HG03565 (cell line): ENCODE measurements around the gene EYA4.

ENCODE experiments used
- ATAC-seq: cut with Tn5 transposase; IDR thresholded peaks from one replicate; pipeline ENCODE4 v1.9.1; 2021; ENCODE audit warnings: mild to moderate bottlenecking, moderate library complexity; ENCODE audit not compliant: unreplicated experiment

The EYA4 gene

GRCh38 chr6:133435065-133435728 lies 194.0 kb downstream of the EYA4 start:
- no peak for ATAC-seq

- no peak for ATAC-seq
Measured at GRCh38 chr6:133436652-133437051, 195.5 kb downstream of the EYA4 start.

GRCh38 chr6:133441491-133441890 lies 200.3 kb downstream of the EYA4 start:
- ATAC-seq, result no peak

- no peak for ATAC-seq
Measured at GRCh38 chr6:133446789-133447188, 205.6 kb downstream of the EYA4 start.

GRCh38 chr6:133447924-133448323 lies 206.8 kb downstream of the EYA4 start:
- ATAC-seq, result no peak

GRCh38 chr6:133456439-133456838 lies 215.3 kb downstream of the EYA4 start:
- no peak for ATAC-seq

GRCh38 chr6:133456944-133457343 lies 215.8 kb downstream of the EYA4 start:
- no peak for ATAC-seq

GRCh38 chr6:133460101-133460500 lies 218.9 kb downstream of the EYA4 start:
- no peak for ATAC-seq

GRCh38 chr6:133463790-133464189 lies 222.6 kb downstream of the EYA4 start:
- ATAC-seq, result no peak

GRCh38 chr6:133466680-133467079 lies 225.5 kb downstream of the EYA4 start:
- ATAC-seq, result no peak

GRCh38 chr6:133467231-133467981 lies 226.2 kb downstream of the EYA4 start:
- no peak for ATAC-seq

GRCh38 chr6:133467982-133468380 lies 226.8 kb downstream of the EYA4 start:
- no peak for ATAC-seq

GRCh38 chr6:133468591-133468990 lies 227.4 kb downstream of the EYA4 start:
- ATAC-seq, result no peak

- no peak for ATAC-seq
Measured at GRCh38 chr6:133474516-133474915, 233.4 kb downstream of the EYA4 start.

- no peak for ATAC-seq
Measured at GRCh38 chr6:133478673-133479072, 237.5 kb downstream of the EYA4 start.

GRCh38 chr6:133487174-133487573 lies 246.0 kb downstream of the EYA4 start:
- ATAC-seq, result no peak

GRCh38 chr6:133495205-133495903 lies 254.2 kb downstream of the EYA4 start:
- ATAC-seq, result no peak

- no peak for ATAC-seq
Measured at GRCh38 chr6:133499662-133500061, 258.5 kb downstream of the EYA4 start.

- no peak for ATAC-seq
Measured at GRCh38 chr6:133501675-133502270, 260.6 kb downstream of the EYA4 start.

- ATAC-seq, result no peak
Measured at GRCh38 chr6:133502441-133503335, 261.5 kb downstream of the EYA4 start.

GRCh38 chr6:133503336-133503729 lies 262.2 kb downstream of the EYA4 start:
- no peak for ATAC-seq
